GM18511 (cell line): ENCODE data around the gene CDA.

Experiments
- ATAC-seq: cut with Tn5 transposase; IDR thresholded peaks from one replicate; pipeline ENCODE4 v1.9.1; 2021; ENCODE audit warnings: mild to moderate bottlenecking, moderate library complexity; ENCODE audit not compliant: unreplicated experiment

The CDA gene

GRCh38 chr1:20648438-20648837, 59.5 kb downstream of the CDA start:
- no peak for ATAC-seq

GRCh38 chr1:20648946-20649345, 60.0 kb downstream of the CDA start:
- ATAC-seq, result no peak

- ATAC-seq, result no peak
These were observed 63.4 kb downstream of the CDA start for GRCh38 chr1:20652300-20652699.

- ATAC-seq, result no peak
These were observed 65.3 kb downstream of the CDA start for GRCh38 chr1:20654104-20654690.

- ATAC-seq, result no peak
These were observed 68.1 kb downstream of the CDA start for GRCh38 chr1:20657024-20657423.

GRCh38 chr1:20658166-20658915, 69.4 kb downstream of the CDA start:
- ATAC-seq, result no peak

GRCh38 chr1:20660363-20660762, 71.5 kb downstream of the CDA start:
- ATAC-seq, result no peak

- peak; percentile 7 for ATAC-seq
These were observed 71.9 kb downstream of the CDA start for GRCh38 chr1:20660847-20661206.

GRCh38 chr1:20661207-20662109, 72.6 kb downstream of the CDA start, which contains the start of gene DDOST:
Gene DDOST (minus strand): TSS chr1:20661369. CDS start chr1:20661350, 19 bp downstream.
- peak; percentile 96 for ATAC-seq

GRCh38 chr1:20662110-20662475, 73.2 kb downstream of the CDA start:
- no peak for ATAC-seq

GRCh38 chr1:20663365-20663764, 74.5 kb downstream of the CDA start:
- no peak for ATAC-seq

GRCh38 chr1:20663969-20664715, 75.2 kb downstream of the CDA start:
- no peak for ATAC-seq

- no peak for ATAC-seq
These were observed 76.8 kb downstream of the CDA start for GRCh38 chr1:20665726-20666125.

GRCh38 chr1:20666146-20666545, 77.2 kb downstream of the CDA start:
- ATAC-seq, result no peak

GRCh38 chr1:20666804-20667203, 77.9 kb downstream of the CDA start:
- ATAC-seq, result no peak
